A549 (cell line): Measurements from ENCODE around the gene TTC7B.

Source experiments
- FOSL2 ChIP-seq, 2 experiments: fragments of 450-650 bp in 1 of 2; fragments of >200 bp in 1 of 2; sonication (Bioruptor Twin) in 1 of 2; formaldehyde crosslinking; IDR thresholded peaks; 2 replicates each; pipeline versions ENCODE4 v1.5.0 to v1.6.1; 2016 to 2020; ENCODE audit warnings: mild to moderate bottlenecking in 1 of 2, moderate library complexity in 1 of 2
- KDM1A ChIP-seq: fragments of 200-600 bp; sonication (generic); IDR thresholded peaks from 2 replicates; pipeline ENCODE4 v1.6.1; 2016; ENCODE audit warnings: low read depth, mild to moderate bottlenecking

GRCh38 chr14:90615517-90616060, 200.6 kb downstream of the TTC7B start:
- TF ChIP-seq KDM1A = no peak
- TF ChIP-seq FOSL2 (IDR thresholded peaks at IDR 0.05) = no peak
- no peak for TF ChIP-seq FOSL2 (CRISPR knock-in tag; IDR thresholded peaks at IDR 0.05)
